ENCODE data around the gene PGBD1.

Gene PGBD1

GRCh38 chr6:28251661-28252008 lies 29.7 kb upstream of the PGBD1 start:
- peak overlapping the region; percentile 98 for H3K4me3 ChIP-seq (ENCODE audit: low read length)
- peak overlapping the region; percentile 38 for H3K27ac ChIP-seq (ENCODE audit: low read depth, low read length)

DNA sequence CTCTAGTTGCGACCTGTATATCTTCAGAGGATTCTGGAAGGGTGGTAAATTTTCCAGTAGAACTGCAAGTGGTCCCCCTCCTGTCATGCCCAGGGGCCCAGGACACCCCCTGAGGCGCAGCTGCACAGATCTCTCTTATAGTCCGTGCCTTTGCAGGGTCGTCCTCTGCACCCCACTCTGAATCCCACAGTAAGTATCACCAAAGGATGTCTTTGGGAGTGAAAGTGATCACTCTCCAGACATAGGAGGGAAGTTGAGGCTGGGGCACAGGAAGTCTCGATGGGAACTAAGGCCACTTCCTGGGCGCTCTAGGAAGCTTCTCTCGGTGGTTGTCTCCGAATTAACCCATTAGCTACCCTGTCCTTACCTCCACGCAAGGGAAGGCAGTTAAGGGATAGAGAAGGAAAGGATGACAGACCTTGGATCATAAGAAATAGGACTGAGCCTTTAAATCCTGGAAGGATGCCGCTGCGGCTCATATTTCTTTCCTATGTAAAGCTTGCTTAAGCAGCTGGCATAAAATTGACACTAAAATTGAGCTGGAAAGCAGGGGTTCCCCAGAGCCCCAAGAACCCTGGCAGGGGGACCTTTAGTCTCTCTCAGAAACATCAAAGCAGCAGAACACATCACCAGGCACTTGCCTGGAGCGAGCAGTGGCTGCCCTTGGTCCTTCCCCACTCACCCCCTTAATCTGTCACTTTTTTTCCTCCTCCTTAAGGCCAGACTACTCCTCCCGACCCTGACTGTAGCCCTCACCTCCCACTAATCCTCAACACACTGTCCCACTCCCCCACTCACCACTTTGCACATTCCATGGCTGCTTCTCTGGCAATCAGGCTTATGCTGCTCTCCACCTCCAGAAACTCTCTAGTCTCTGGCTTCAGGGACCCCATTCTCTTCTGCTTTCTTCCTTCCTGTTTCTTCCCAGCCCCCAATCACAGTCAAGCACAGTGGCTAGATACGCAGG lies 29.1 kb upstream of the PGBD1 start, which contains the start of gene ZKSCAN4:
ZKSCAN4 (minus strand) TSS at position 261 of the 967 bp plus-strand sequence. CDS start 289 bp downstream, outside the sequence.
- peaks cover 23% of the 10 kb centered on the region for H3K36me3 ChIP-seq (ENCODE audit: control insufficient read depth, low read length)
- H4K20me1 ChIP-seq (ENCODE audit: control insufficient read depth, insufficient read depth, low read depth, low read length): no peaks in the 10 kb centered on the region
- H3K4me3 ChIP-seq (ENCODE audit: low read length): peak within 1 kb of the TSS; percentile 98
- H3K4me1 ChIP-seq (ENCODE audit: control insufficient read depth, low read length): peaks cover 17% of the 10 kb centered on the region
- H3K27me3 ChIP-seq (ENCODE audit: control insufficient read depth, low read length): no peaks in the 10 kb centered on the region
- TF ChIP-seq CTCF (IDR thresholded peaks at IDR 0.05; ENCODE audit: low read depth, low read length, poor library complexity, severe bottlenecking): no peak
- peaks cover 24% of the 10 kb centered on the region for H3K79me2 ChIP-seq (ENCODE audit: control insufficient read depth, low read length)
- no peaks in the 10 kb centered on the region for H3F3A ChIP-seq (ENCODE audit: control insufficient read depth, insufficient read depth)
- peak within 1 kb of the TSS; percentile 67 for H3K4me2 ChIP-seq (ENCODE audit: low read length)
- H3K9me3 ChIP-seq (ENCODE audit: control insufficient read depth, insufficient read depth, low read length): no peaks in the 10 kb centered on the region
- H3K9me2 ChIP-seq (replicated peaks; ENCODE audit: control insufficient read depth, low read length): no peaks in the 10 kb centered on the region
- peak within 1 kb of the TSS; percentile 38 for H3K27ac ChIP-seq (ENCODE audit: low read depth, low read length)

More at GRCh38 chr6:28251661-28252008, 29.7 kb upstream of the PGBD1 start:
- no peaks in the 10 kb centered on the region for H4K20me1 ChIP-seq (ENCODE audit: control insufficient read depth, insufficient read depth, low read depth, low read length)
- no peaks in the 10 kb centered on the region for H3K9me3 ChIP-seq (ENCODE audit: control insufficient read depth, insufficient read depth, low read length)
- no peak for TF ChIP-seq EZH2phosphoT487 (IDR thresholded peaks at IDR 0.05; ENCODE audit: borderline replicate concordance, low read length)
- no peak for TF ChIP-seq CTCF (IDR thresholded peaks at IDR 0.05; ENCODE audit: low read depth, low read length, poor library complexity, severe bottlenecking)
- peaks cover 24% of the 10 kb centered on the region for H3K79me2 ChIP-seq (ENCODE audit: control insufficient read depth, low read length)
- peak overlapping the region; percentile 67 for H3K4me2 ChIP-seq (ENCODE audit: low read length)
- peaks cover 17% of the 10 kb centered on the region for H3K4me1 ChIP-seq (ENCODE audit: control insufficient read depth, low read length)
- peaks cover 26% of the 10 kb centered on the region for H3K36me3 ChIP-seq (ENCODE audit: control insufficient read depth, low read length)
- H3K27me3 ChIP-seq (ENCODE audit: control insufficient read depth, low read length): no peaks in the 10 kb centered on the region
- H3K9me2 ChIP-seq (replicated peaks; ENCODE audit: control insufficient read depth, low read length): no peaks in the 10 kb centered on the region
- no peaks in the 10 kb centered on the region for H3F3A ChIP-seq (ENCODE audit: control insufficient read depth, insufficient read depth)

- H3K9me2 ChIP-seq (replicated peaks; ENCODE audit: control insufficient read depth, low read length): no peaks in the 10 kb centered on the region
- TF ChIP-seq EZH2phosphoT487 (IDR thresholded peaks at IDR 0.05; ENCODE audit: borderline replicate concordance, low read length) (no peak), CTCF (IDR thresholded peaks at IDR 0.05; ENCODE audit: low read depth, low read length, poor library complexity, severe bottlenecking) (no peak)
- H3K4me1 ChIP-seq (ENCODE audit: control insufficient read depth, low read length): peaks cover 17% of the 10 kb centered on the region
- no peak overlapping the region for H3K4me2 ChIP-seq (ENCODE audit: low read length)
- H3K27ac ChIP-seq (ENCODE audit: low read depth, low read length): no peak overlapping the region
- H4K20me1 ChIP-seq (ENCODE audit: control insufficient read depth, insufficient read depth, low read depth, low read length): no peaks in the 10 kb centered on the region
- peaks cover 10% of the 10 kb centered on the region for H3K36me3 ChIP-seq (ENCODE audit: control insufficient read depth, low read length)
- no peak overlapping the region for H3K4me3 ChIP-seq (ENCODE audit: low read length)
- H3K27me3 ChIP-seq (ENCODE audit: control insufficient read depth, low read length): no peaks in the 10 kb centered on the region
- H3K79me2 ChIP-seq (ENCODE audit: control insufficient read depth, low read length): peaks cover 24% of the 10 kb centered on the region
- no peaks in the 10 kb centered on the region for H3F3A ChIP-seq (ENCODE audit: control insufficient read depth, insufficient read depth)
- H3K9me3 ChIP-seq (ENCODE audit: control insufficient read depth, insufficient read depth, low read length): no peaks in the 10 kb centered on the region
Observed at GRCh38 chr6:28254121-28254519, 27.3 kb upstream of the PGBD1 start.

Measured in DOHH2 (cell line).